GM18517 (cell line): Measurements from ENCODE around the gene VSIG4.
"Not testable (repeated sequence)": the region's sequence is repeated elsewhere in the genome, so short reads cannot be mapped to it uniquely, and the experiment has no call there.

Experiments used
- ATAC-seq: cut with Tn5 transposase; IDR thresholded peaks from one replicate; pipeline ENCODE4 v1.9.1; 2021; ENCODE audit warnings: mild to moderate bottlenecking, moderate library complexity; ENCODE audit not compliant: unreplicated experiment

The VSIG4 gene

GRCh38 chrX:65985922-65986588, 53.8 kb downstream of the VSIG4 start:
- peak; percentile 79 for ATAC-seq

- ATAC-seq = no peak
Observed at GRCh38 chrX:65985211-65985610, 54.7 kb downstream of the VSIG4 start.

- ATAC-seq = not testable (repeated sequence)
Observed at GRCh38 chrX:65977161-65977560, 62.7 kb downstream of the VSIG4 start.

GRCh38 chrX:65976161-65976560, 63.7 kb downstream of the VSIG4 start:
- no peak for ATAC-seq

- not testable (repeated sequence) for ATAC-seq
Observed at GRCh38 chrX:65975161-65975751, 64.6 kb downstream of the VSIG4 start.
